ENCODE data around the gene OR10G8. TPM values are rescaled to one million over a fixed set of nuclear protein-coding genes. Genes with fewer than 3 reads are reported as not detected.

Gene OR10G8, protein sequence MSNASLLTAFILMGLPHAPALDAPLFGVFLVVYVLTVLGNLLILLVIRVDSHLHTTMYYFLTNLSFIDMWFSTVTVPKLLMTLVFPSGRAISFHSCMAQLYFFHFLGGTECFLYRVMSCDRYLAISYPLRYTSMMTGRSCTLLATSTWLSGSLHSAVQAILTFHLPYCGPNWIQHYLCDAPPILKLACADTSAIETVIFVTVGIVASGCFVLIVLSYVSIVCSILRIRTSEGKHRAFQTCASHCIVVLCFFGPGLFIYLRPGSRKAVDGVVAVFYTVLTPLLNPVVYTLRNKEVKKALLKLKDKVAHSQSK
- not detected in 2 replicates for total RNA-seq (2021)
- long read RNA-seq = 0 reads

GRCh38 chr11:124026498-124026897 is at the start of gene OR10G8:
Gene OR10G8, plus strand, starts transcription at chr11:124026798. Its CDS starts 2,825 bp downstream, at chr11:124029623.
- Histone ChIP-seq H4K5ac (ENCODE audit: insufficient read length, low read depth, low read length) (no peak within 1 kb of the TSS), H3K27ac (ENCODE audit: insufficient read length, low read depth, low read length) (no peak within 1 kb of the TSS), H3K9me3 (ENCODE audit: control insufficient read depth, low read depth, low read length) (no peaks in the 10 kb centered on the region), H3K9ac (ENCODE audit: extremely low read depth, insufficient read length, low read length) (no peak within 1 kb of the TSS), H4K8ac (replicated peaks; ENCODE audit: insufficient read length, low read depth, low read length) (no peak within 1 kb of the TSS), H4K20me1 (ENCODE audit: control insufficient read depth, insufficient read depth, insufficient read length) (no peaks in the 10 kb centered on the region), H3K18ac (ENCODE audit: insufficient read length, low read depth, low read length) (no peak within 1 kb of the TSS), H2AFZ (ENCODE audit: low read length) (no peak within 1 kb of the TSS), H4K91ac (ENCODE audit: insufficient read length, low read depth, low read length) (no peak within 1 kb of the TSS), H2BK20ac (ENCODE audit: low read depth, low read length, poor library complexity, severe bottlenecking) (no peak within 1 kb of the TSS), H2BK12ac (ENCODE audit: insufficient read length, low read depth, low read length) (no peak within 1 kb of the TSS), H3K27me3 (ENCODE audit: insufficient read depth, low read length) (no peaks in the 10 kb centered on the region), H2AK5ac (ENCODE audit: insufficient read length, low read length) (no peak within 1 kb of the TSS), H3K4me2 (ENCODE audit: insufficient read depth, insufficient read length, low read length) (no peak within 1 kb of the TSS), H3K4me1 (ENCODE audit: insufficient read depth, low read length) (no peaks in the 10 kb centered on the region), H2BK5ac (ENCODE audit: insufficient read length, low read length) (no peak within 1 kb of the TSS), H2BK120ac (ENCODE audit: low read depth, low read length, poor library complexity, severe bottlenecking) (no peak within 1 kb of the TSS), H3K4ac (ENCODE audit: low read depth, low read length) (no peak within 1 kb of the TSS), H3K56ac (ENCODE audit: insufficient read length, low read depth, low read length) (no peak within 1 kb of the TSS), H3K23me2 (ENCODE audit: insufficient read length, low read depth, low read length, poor library complexity, severe bottlenecking) (no peaks in the 10 kb centered on the region), H3K14ac (ENCODE audit: insufficient read depth, low read length) (no peak within 1 kb of the TSS), H3K79me2 (ENCODE audit: insufficient read depth, low read length) (no peaks in the 10 kb centered on the region), H2BK15ac (ENCODE audit: low read depth, low read length) (no peak within 1 kb of the TSS), H3T11ph (ENCODE audit: low read length) (no peak within 1 kb of the TSS), H3K23ac (ENCODE audit: insufficient read length, low read depth, low read length) (no peak within 1 kb of the TSS), H3K79me1 (ENCODE audit: insufficient read depth, low read depth, low read length, poor library complexity, severe bottlenecking) (no peaks in the 10 kb centered on the region)
- H3K4me3 Mint-ChIP-seq = no peak within 1 kb of the TSS
- peaks cover 3% of the 10 kb centered on the region in 2 experiments for H3K4me1 Mint-ChIP-seq
- no peaks in the 10 kb centered on the region; a peak in 1 of 7 replicates for H3K36me3 Mint-ChIP-seq (ENCODE audit: insufficient read depth in 1 of 3, low read depth in 3 of 3)
- DNase-seq = no peak
- no peaks in the 10 kb centered on the region for H3K27me3 Mint-ChIP-seq (ENCODE audit: low read depth)
- TF ChIP-seq, protein P1, sequence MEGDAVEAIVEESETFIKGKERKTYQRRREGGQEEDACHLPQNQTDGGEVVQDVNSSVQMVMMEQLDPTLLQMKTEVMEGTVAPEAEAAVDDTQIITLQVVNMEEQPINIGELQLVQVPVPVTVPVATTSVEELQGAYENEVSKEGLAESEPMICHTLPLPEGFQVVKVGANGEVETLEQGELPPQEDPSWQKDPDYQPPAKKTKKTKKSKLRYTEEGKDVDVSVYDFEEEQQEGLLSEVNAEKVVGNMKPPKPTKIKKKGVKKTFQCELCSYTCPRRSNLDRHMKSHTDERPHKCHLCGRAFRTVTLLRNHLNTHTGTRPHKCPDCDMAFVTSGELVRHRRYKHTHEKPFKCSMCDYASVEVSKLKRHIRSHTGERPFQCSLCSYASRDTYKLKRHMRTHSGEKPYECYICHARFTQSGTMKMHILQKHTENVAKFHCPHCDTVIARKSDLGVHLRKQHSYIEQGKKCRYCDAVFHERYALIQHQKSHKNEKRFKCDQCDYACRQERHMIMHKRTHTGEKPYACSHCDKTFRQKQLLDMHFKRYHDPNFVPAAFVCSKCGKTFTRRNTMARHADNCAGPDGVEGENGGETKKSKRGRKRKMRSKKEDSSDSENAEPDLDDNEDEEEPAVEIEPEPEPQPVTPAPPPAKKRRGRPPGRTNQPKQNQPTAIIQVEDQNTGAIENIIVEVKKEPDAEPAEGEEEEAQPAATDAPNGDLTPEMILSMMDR (conservative IDR thresholded peaks at IDR 0.05) = no peak
- no CpG with 5 or more reads among the region's 2 CpGs for WGBS (ENCODE audit: extremely low coverage, insufficient read length, low lambda C conversion rate)
- no peak within 1 kb of the TSS for H3K27ac Mint-ChIP-seq
- no peaks in the 10 kb centered on the region; a peak in 1 of 5 replicates for H3K9me3 Mint-ChIP-seq
